T-cell (primary cell): ENCODE measurements around the gene CLEC9A. TPM values are rescaled to one million over a fixed set of nuclear protein-coding genes. Genes with fewer than 3 reads are reported as not detected.

Experiments used
- ATAC-seq, 4 experiments: fragments of 200-7000 bp in 3 of 4; fragments of 150-1000 bp in 1 of 4; cut with Tn5 transposase; replicated peaks in 1 of 4; 1 replicate in 3 of 4; 2 replicates in 1 of 4; pipeline ENCODE4 v1.10.0; 2021; ENCODE audit warnings: moderate library complexity in 3 of 4, mild to moderate bottlenecking in 2 of 4, moderate number of reproducible peaks in 1 of 4
- CTCF ChIA-PET, 2 donors: fragments of 300-600 bp; sonication (Branson Sonifier 250); formaldehyde crosslinking; loops; one replicate each; lab custom pipeline; 2022; ENCODE audit warnings: antibody characterized with exemption in 2 of 2; lab: Charles Lee
- POLR2A ChIA-PET, 2 donors: fragments of 300-600 bp; sonication (Branson Sonifier 250); formaldehyde crosslinking; loops; one replicate each; lab custom pipeline; 2022; ENCODE audit warnings: antibody characterized with exemption in 2 of 2; lab: Charles Lee
- DNase-seq, 35 experiments: peaks; one replicate each; pipeline versions ENCODE4 v3.0.0 to v3.0.0-alpha.2; 2013 to 2023
- H3K27ac ChIP-seq: one replicate; pipeline ENCODE4 v1.5.1; 2013; ENCODE audit warnings: low read length
- H3K27me3 ChIP-seq, 2 experiments: replicated peaks in 1 of 2; 1 replicate in 1 of 2; 2 replicates in 1 of 2; pipeline versions ENCODE4 v1.6.1 to v1.7.0; 2013; ENCODE audit warnings: low read length in 1 of 2, mixed read lengths in 1 of 2; ENCODE audit not compliant: control insufficient read depth in 2 of 2, insufficient read depth in 2 of 2; ENCODE audit errors: extremely low read depth in 1 of 2
- H3K36me3 ChIP-seq, 2 donors: 1 replicate in 1 of 2; 2 replicates in 1 of 2; pipeline versions ENCODE4 v1.6.1 to v1.7.0; 2013; ENCODE audit warnings: low read length in 1 of 2; ENCODE audit not compliant: control insufficient read depth in 2 of 2, insufficient read depth in 1 of 2; ENCODE audit errors: extremely low read depth in 1 of 2
- H3K4me1 ChIP-seq, 2 experiments: 1 replicate in 1 of 2; 2 replicates in 1 of 2; pipeline versions ENCODE4 v1.6.1 to v1.7.0; 2013; ENCODE audit warnings: low read length in 2 of 2, mixed read lengths in 1 of 2; ENCODE audit not compliant: insufficient read depth in 2 of 2, control insufficient read depth in 1 of 2; ENCODE audit errors: extremely low read depth in 1 of 2
- H3K4me3 ChIP-seq, 2 donors: 1 replicate in 1 of 2; 2 replicates in 1 of 2; pipeline versions ENCODE4 v1.5.1 to v1.7.0; 2013; ENCODE audit warnings: mild to moderate bottlenecking in 2 of 2, low read length in 1 of 2, moderate library complexity in 1 of 2; ENCODE audit not compliant: control insufficient read depth in 1 of 2; ENCODE audit errors: extremely low read depth in 1 of 2
- H3K9me3 ChIP-seq: 2 replicates; pipeline ENCODE4 v1.7.0; 2013
- H3K27ac Mint-ChIP-seq, 2 donors: one replicate each; pipeline ENCODE4 v1.8.0; 2020 to 2021; ENCODE audit warnings: mild to moderate bottlenecking in 2 of 2, mixed read lengths in 2 of 2
- H3K27me3 Mint-ChIP-seq, 2 donors: one replicate each; pipeline ENCODE4 v1.8.0; 2021 to 2022; ENCODE audit warnings: mixed read lengths in 2 of 2
- H3K36me3 Mint-ChIP-seq: one replicate; pipeline ENCODE4 v1.8.0; 2021; ENCODE audit warnings: mixed read lengths
- H3K4me1 Mint-ChIP-seq, 3 donors: one replicate each; pipeline ENCODE4 v1.8.0; 2020 to 2022; ENCODE audit warnings: mixed read lengths in 3 of 3, mild to moderate bottlenecking in 1 of 3
- H3K4me3 Mint-ChIP-seq, 3 donors: one replicate each; pipeline ENCODE4 v1.8.0; 2020 to 2022; ENCODE audit warnings: mild to moderate bottlenecking in 3 of 3, mixed read lengths in 3 of 3, moderate library complexity in 3 of 3
- H3K9me3 Mint-ChIP-seq, 3 donors: one replicate each; pipeline ENCODE4 v1.8.0; 2020 to 2022; ENCODE audit warnings: mixed read lengths in 3 of 3
- WGBS: methylation state at CpG from one replicate; pipeline ENCODE4 v1.1.5; 2013; ENCODE audit warnings: missing lambda C conversion rate; ENCODE audit not compliant: insufficient coverage; 5-methylcytosine and 5-hydroxymethylcytosine counted together
- total RNA-seq, 35 experiments: library from RNA in 6 of 35; stranded (reverse) in 6 of 35; fragments of 120-200 nt in 1 of 35; gene quantifications; one replicate each; pipeline versions ENCODE4 v1.2.1 to v1.2.4 and lab custom pipeline; 2013 to 2026

The CLEC9A gene
- total RNA-seq, 5 donors from 2014 or later (not counting 1 experiment from before 2014, with no cell fraction given), result 0.61 TPM; not detected in 4

GRCh38 chr12:10102322-10102721, 71.8 kb downstream of the CLEC9A start:
- Mint-ChIP-seq H3K27me3 (peaks cover 29% of the 10 kb centered on the region in 2 donors), H3K36me3 (no peaks in the 10 kb centered on the region), H3K4me3 (no peak overlapping the region), H3K27ac (no peak overlapping the region), H3K4me1 (no peaks in the 10 kb centered on the region), H3K9me3 (peaks cover 6 to 12% (median 6%) of the 10 kb centered on the region in 3 donors)
- no peak overlapping the region for H3K4me3 ChIP-seq
- no peaks in the 10 kb centered on the region for H3K36me3 ChIP-seq
- DNase-seq (no peak), ATAC-seq (no peak)
- POLR2A ChIA-PET, result no interaction called here
- no CpG with 5 or more reads among the region's 2 CpGs for WGBS
- H3K9me3 ChIP-seq, result no peaks in the 10 kb centered on the region
- H3K27me3 ChIP-seq, result peaks cover 0 to 19% of the 10 kb centered on the region in 2 experiments
- no peak overlapping the region for H3K27ac ChIP-seq
- no peaks in the 10 kb centered on the region for H3K4me1 ChIP-seq
- CTCF ChIA-PET, result no interaction called here

GRCh38 chr12:10110256-10110844, 79.9 kb downstream of the CLEC9A start:
- Mint-ChIP-seq H3K27ac (no peak overlapping the region), H3K4me1 (no peaks in the 10 kb centered on the region), H3K9me3 (peaks cover 0 to 6% (median 6%) of the 10 kb centered on the region in 3 donors), H3K4me3 (no peak overlapping the region), H3K27me3 (peaks cover 9 to 10% of the 10 kb centered on the region in 2 donors), H3K36me3 (no peaks in the 10 kb centered on the region)
- Histone ChIP-seq H3K9me3 (no peaks in the 10 kb centered on the region), H3K27ac (no peak overlapping the region), H3K4me3 (no peak overlapping the region), H3K4me1 (no peaks in the 10 kb centered on the region), H3K27me3 (no peaks in the 10 kb centered on the region), H3K36me3 (no peaks in the 10 kb centered on the region)
- 83% methylated on average over 1 of the region's 2 CpGs for WGBS
- no peak for ATAC-seq
- DNase-seq, result no peak
- ChIA-PET CTCF (no interaction called here), POLR2A (no interaction called here)

- H3K27me3 Mint-ChIP-seq, result peaks cover 0 to 2% of the 10 kb centered on the region in 2 donors
- Histone ChIP-seq H3K36me3 (no peaks in the 10 kb centered on the region), H3K27ac (no peak overlapping the region), H3K4me3 (no peak overlapping the region), H3K4me1 (no peaks in the 10 kb centered on the region), H3K9me3 (no peaks in the 10 kb centered on the region), H3K27me3 (no peaks in the 10 kb centered on the region)
- peaks cover 0 to 6% (median 6%) of the 10 kb centered on the region in 3 donors for H3K9me3 Mint-ChIP-seq
- POLR2A ChIA-PET, result no interaction called here
- H3K27ac Mint-ChIP-seq, result no peak overlapping the region
- H3K4me3 Mint-ChIP-seq, result no peak overlapping the region
- 96% methylated on average over 35 of the region's 38 CpGs for WGBS
- ATAC-seq (no peak), DNase-seq (no peak)
- no peaks in the 10 kb centered on the region for H3K4me1 Mint-ChIP-seq
- H3K36me3 Mint-ChIP-seq, result no peaks in the 10 kb centered on the region
- CTCF ChIA-PET, result no interaction called here
Measured at GRCh38 chr12:10111451-10111850, 81.0 kb downstream of the CLEC9A start.

- CTCF ChIA-PET, result no interaction called here
- no CpG with 5 or more reads among the region's 1 CpG for WGBS
- no peak for ATAC-seq
- Mint-ChIP-seq H3K27ac (no peak overlapping the region), H3K4me1 (no peaks in the 10 kb centered on the region), H3K36me3 (no peaks in the 10 kb centered on the region), H3K9me3 (peaks cover 0 to 6% (median 6%) of the 10 kb centered on the region in 3 donors), H3K4me3 (no peak overlapping the region), H3K27me3 (peaks cover 0 to 2% of the 10 kb centered on the region in 2 donors)
- Histone ChIP-seq H3K27me3 (no peaks in the 10 kb centered on the region), H3K4me1 (no peaks in the 10 kb centered on the region), H3K4me3 (no peak overlapping the region), H3K9me3 (no peaks in the 10 kb centered on the region), H3K36me3 (no peaks in the 10 kb centered on the region), H3K27ac (no peak overlapping the region)
- POLR2A ChIA-PET, result no interaction called here
- no peak for DNase-seq
Measured at GRCh38 chr12:10113075-10113474, 82.6 kb downstream of the CLEC9A start.

- Histone ChIP-seq H3K27me3 (no peaks in the 10 kb centered on the region), H3K4me1 (no peaks in the 10 kb centered on the region), H3K9me3 (no peaks in the 10 kb centered on the region), H3K4me3 (no peak overlapping the region), H3K27ac (no peak overlapping the region), H3K36me3 (no peaks in the 10 kb centered on the region)
- Mint-ChIP-seq H3K4me1 (no peaks in the 10 kb centered on the region), H3K9me3 (peaks cover 0 to 6% (median 6%) of the 10 kb centered on the region in 3 donors), H3K36me3 (no peaks in the 10 kb centered on the region), H3K27ac (no peak overlapping the region), H3K27me3 (peaks cover 0 to 2% of the 10 kb centered on the region in 2 donors), H3K4me3 (no peak overlapping the region)
- WGBS, result no CpG with 5 or more reads among the region's 1 CpG
- no peak for ATAC-seq
- POLR2A ChIA-PET, result interaction anchor here in 1 of 2 donors (0.7 kb wide), 1 partner anchor 432 kb away, joined by 3 read pairs; no protein-coding TSS in a partner anchor
- no peak for DNase-seq
- CTCF ChIA-PET, result no interaction called here
Measured at GRCh38 chr12:10113920-10114319, 83.4 kb downstream of the CLEC9A start.

GRCh38 chr12:10115311-10115710, 84.8 kb downstream of the CLEC9A start:
- Histone ChIP-seq H3K9me3 (no peaks in the 10 kb centered on the region), H3K27me3 (no peaks in the 10 kb centered on the region), H3K36me3 (no peaks in the 10 kb centered on the region), H3K27ac (no peak overlapping the region), H3K4me1 (no peaks in the 10 kb centered on the region), H3K4me3 (no peak overlapping the region)
- no peak overlapping the region for H3K27ac Mint-ChIP-seq
- H3K4me3 Mint-ChIP-seq, result no peak overlapping the region
- POLR2A ChIA-PET, result no interaction called here
- H3K36me3 Mint-ChIP-seq, result no peaks in the 10 kb centered on the region
- H3K27me3 Mint-ChIP-seq, result peaks cover 0 to 2% of the 10 kb centered on the region in 2 donors
- H3K4me1 Mint-ChIP-seq, result no peaks in the 10 kb centered on the region
- CTCF ChIA-PET, result no interaction called here
- ATAC-seq (no peak), DNase-seq (no peak)
- H3K9me3 Mint-ChIP-seq, result peaks cover 0 to 6% (median 6%) of the 10 kb centered on the region in 3 donors
- WGBS, result 84% methylated on average over 11 of the region's 15 CpGs
